Activated B cell treated with CpG ODN at 0.5 μM for 24 hours (primary cell): ENCODE measurements around the gene UBAP2L. TPM values are rescaled to one million over a fixed set of nuclear protein-coding genes. Genes with fewer than 3 reads are reported as not detected.

Experiments used
- ATAC-seq: fragments of 200-7000 bp; cut with Tn5 transposase; one replicate; pipeline ENCODE4 v1.10.0; 2021; ENCODE audit warnings: low read depth, mild to moderate bottlenecking, moderate library complexity
- CTCF ChIA-PET: fragments of 350-600 bp; sonication (Branson Sonifier 250); formaldehyde crosslinking; loops from one replicate; lab custom pipeline; 2021; ENCODE audit warnings: antibody characterized with exemption; lab: Charles Lee
- POLR2A ChIA-PET: fragments of 350-600 bp; sonication (Branson Sonifier 250); formaldehyde crosslinking; loops from one replicate; lab custom pipeline; 2021; ENCODE audit warnings: antibody characterized with exemption; lab: Charles Lee
- DNase-seq: peaks from one replicate; pipeline ENCODE4 v3.0.0; 2022
- H3K27ac Mint-ChIP-seq: one replicate; pipeline ENCODE4 v1.8.0; 2020; ENCODE audit warnings: mixed read lengths
- H3K27me3 Mint-ChIP-seq: one replicate; pipeline ENCODE4 v1.8.0; 2021; ENCODE audit warnings: mixed read lengths
- H3K36me3 Mint-ChIP-seq: one replicate; pipeline ENCODE4 v1.8.0; 2021; ENCODE audit warnings: low read depth, mixed read lengths
- H3K4me1 Mint-ChIP-seq: one replicate; pipeline ENCODE4 v1.8.0; 2021; ENCODE audit warnings: mixed read lengths
- H3K4me3 Mint-ChIP-seq: one replicate; pipeline ENCODE4 v1.8.0; 2020; ENCODE audit warnings: mild to moderate bottlenecking, mixed read lengths
- H3K9me3 Mint-ChIP-seq: one replicate; pipeline ENCODE4 v1.8.0; 2020; ENCODE audit warnings: mixed read lengths
- CTCF ChIP-seq: fragments of 200-600 bp; IDR thresholded peaks from one replicate; pipeline ENCODE4 v1.8.0; 2022; ENCODE audit warnings: antibody characterized with exemption, mild to moderate bottlenecking
- intact Hi-C: fragments of 100-400 bp; cut with micrococcal nuclease; formaldehyde crosslinking; loops from one replicate; pipeline ENCODE4 v1.15.1; 2024
- total RNA-seq: library from RNA; stranded (reverse); gene quantifications from 2 replicates; pipeline ENCODE4 v1.2.3, GENCODE V29; 2022

The UBAP2L gene, protein sequence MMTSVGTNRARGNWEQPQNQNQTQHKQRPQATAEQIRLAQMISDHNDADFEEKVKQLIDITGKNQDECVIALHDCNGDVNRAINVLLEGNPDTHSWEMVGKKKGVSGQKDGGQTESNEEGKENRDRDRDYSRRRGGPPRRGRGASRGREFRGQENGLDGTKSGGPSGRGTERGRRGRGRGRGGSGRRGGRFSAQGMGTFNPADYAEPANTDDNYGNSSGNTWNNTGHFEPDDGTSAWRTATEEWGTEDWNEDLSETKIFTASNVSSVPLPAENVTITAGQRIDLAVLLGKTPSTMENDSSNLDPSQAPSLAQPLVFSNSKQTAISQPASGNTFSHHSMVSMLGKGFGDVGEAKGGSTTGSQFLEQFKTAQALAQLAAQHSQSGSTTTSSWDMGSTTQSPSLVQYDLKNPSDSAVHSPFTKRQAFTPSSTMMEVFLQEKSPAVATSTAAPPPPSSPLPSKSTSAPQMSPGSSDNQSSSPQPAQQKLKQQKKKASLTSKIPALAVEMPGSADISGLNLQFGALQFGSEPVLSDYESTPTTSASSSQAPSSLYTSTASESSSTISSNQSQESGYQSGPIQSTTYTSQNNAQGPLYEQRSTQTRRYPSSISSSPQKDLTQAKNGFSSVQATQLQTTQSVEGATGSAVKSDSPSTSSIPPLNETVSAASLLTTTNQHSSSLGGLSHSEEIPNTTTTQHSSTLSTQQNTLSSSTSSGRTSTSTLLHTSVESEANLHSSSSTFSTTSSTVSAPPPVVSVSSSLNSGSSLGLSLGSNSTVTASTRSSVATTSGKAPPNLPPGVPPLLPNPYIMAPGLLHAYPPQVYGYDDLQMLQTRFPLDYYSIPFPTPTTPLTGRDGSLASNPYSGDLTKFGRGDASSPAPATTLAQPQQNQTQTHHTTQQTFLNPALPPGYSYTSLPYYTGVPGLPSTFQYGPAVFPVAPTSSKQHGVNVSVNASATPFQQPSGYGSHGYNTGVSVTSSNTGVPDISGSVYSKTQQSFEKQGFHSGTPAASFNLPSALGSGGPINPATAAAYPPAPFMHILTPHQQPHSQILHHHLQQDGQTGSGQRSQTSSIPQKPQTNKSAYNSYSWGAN
- total RNA-seq = 209 and 234 TPM in 2 replicates

- Mint-ChIP-seq H3K36me3 (peaks cover 58% of the 10 kb centered on the region), H3K4me1 (peaks cover 75% of the 10 kb centered on the region), H3K27ac (peak within 1 kb of the TSS; percentile 100), H3K4me3 (peak within 1 kb of the TSS; percentile 99), H3K27me3 (no peaks in the 10 kb centered on the region), H3K9me3 (no peaks in the 10 kb centered on the region)
- intact Hi-C loops = loop anchor here (1.0 to 2.0 kb wide), 7 partner anchors 37 to 430 kb away; partner anchors contain the start of genes DENND4B, HAX1 and UBE2Q1
- no peak for TF ChIP-seq CTCF
- DNase-seq (peak; percentile 98), ATAC-seq (peak; percentile 84)
- CTCF ChIA-PET = interaction anchor here (0.7 kb wide), 1 partner anchor 184 kb away, joined by 3 read pairs; no protein-coding TSS in a partner anchor
- POLR2A ChIA-PET = interaction anchor here (0.5 to 3.5 kb wide), 15 partner anchors 9 to 493 kb away, joined by 3 to 31 read pairs (median 7); partner anchors contain the start of genes HAX1, INTS3 and RPS27
Measured at GRCh38 chr1:154220071-154220969, at the start of gene UBAP2L. UBAP2L (plus strand) TSS chr1:154220955; CDS start chr1:154225124, 4,169 bp downstream.

DNA sequence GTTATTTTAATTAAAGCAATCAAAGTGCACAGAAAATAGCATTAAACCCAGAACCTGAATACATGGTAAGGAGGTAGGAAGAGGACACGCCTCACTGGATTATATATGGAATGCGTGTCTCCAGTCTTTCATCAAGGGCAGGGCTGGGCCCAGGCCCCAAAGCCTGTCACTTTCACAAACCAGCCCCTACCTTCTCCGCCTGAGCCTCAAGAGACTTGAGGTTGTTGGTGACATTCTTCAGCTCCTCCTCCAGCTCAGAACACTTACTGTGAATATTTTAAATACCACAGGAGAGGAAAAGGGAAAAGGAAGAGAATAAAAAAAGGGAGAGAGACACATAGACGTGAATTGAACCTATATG lies 49.6 kb upstream of the UBAP2L start:
- H3K9me3 Mint-ChIP-seq = no peaks in the 10 kb centered on the region
- no peak overlapping the region for H3K4me3 Mint-ChIP-seq
- H3K27me3 Mint-ChIP-seq = no peaks in the 10 kb centered on the region
- CTCF ChIA-PET = interaction anchor here (1.5 kb wide), 1 partner anchor 28 kb away, joined by 3 read pairs; no protein-coding TSS in a partner anchor
- H3K4me1 Mint-ChIP-seq = peaks cover 21% of the 10 kb centered on the region
- DNase-seq (no peak), ATAC-seq (no peak)
- H3K36me3 Mint-ChIP-seq = peaks cover 89% of the 10 kb centered on the region
- POLR2A ChIA-PET = interaction anchor here (0.7 to 1.9 kb wide), 3 partner anchors 9 to 386 kb away, joined by 3 to 6 read pairs (median 3); no protein-coding TSS in a partner anchor
- TF ChIP-seq CTCF = no peak
- H3K27ac Mint-ChIP-seq = no peak overlapping the region
- intact Hi-C loops = no loop called here

DNA sequence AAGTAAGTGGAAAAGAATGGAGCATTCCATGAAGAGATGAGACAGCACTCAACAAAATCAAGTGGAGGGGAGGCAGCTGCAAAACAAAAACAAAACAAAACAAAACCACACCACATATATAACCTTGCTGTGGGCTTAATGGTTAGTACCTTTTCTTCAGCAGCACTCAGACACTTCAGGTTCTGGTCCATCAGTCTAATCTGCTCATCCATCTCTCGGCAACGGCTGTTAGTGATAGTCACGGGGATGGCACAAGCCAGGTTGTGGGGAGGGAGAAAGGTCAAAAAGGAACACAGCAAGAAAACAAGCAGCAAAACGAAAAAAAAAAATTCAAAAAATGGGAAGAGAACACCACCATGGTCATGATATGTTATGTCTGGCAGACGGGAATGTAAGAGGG lies 48.9 kb upstream of the UBAP2L start:
- peaks cover 28% of the 10 kb centered on the region for H3K4me1 Mint-ChIP-seq
- TF ChIP-seq CTCF = no peak
- no peaks in the 10 kb centered on the region for H3K9me3 Mint-ChIP-seq
- no peak overlapping the region for H3K4me3 Mint-ChIP-seq
- ATAC-seq = no peak
- DNase-seq = no peak
- H3K27ac Mint-ChIP-seq = peak overlapping the region; percentile 24
- no peaks in the 10 kb centered on the region for H3K27me3 Mint-ChIP-seq
- peaks cover 85% of the 10 kb centered on the region for H3K36me3 Mint-ChIP-seq
- POLR2A ChIA-PET = no interaction called here
- intact Hi-C loops = no loop called here
- CTCF ChIA-PET = interaction anchor here (1.5 kb wide), 1 partner anchor 28 kb away, joined by 3 read pairs; no protein-coding TSS in a partner anchor

DNA sequence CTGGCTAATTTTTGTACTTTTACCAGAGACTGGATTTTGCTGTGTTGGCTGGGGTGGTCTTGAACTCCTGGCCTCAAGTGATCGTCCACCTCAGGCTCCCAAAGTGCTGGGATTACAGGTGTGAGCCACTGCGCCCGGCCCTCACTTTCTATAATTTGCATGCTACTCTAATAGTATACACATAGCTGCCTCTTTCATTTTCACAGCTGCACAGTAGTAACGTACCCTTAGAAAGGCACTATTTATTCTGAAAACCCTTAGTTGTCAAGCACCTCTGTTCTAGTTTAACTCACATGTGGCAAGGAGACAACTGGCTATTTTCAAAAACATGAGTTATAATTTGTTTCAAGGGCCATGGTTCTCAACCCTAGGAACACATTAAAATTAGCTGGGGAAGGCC lies 46.1 kb upstream of the UBAP2L start:
- ChIA-PET CTCF (no interaction called here), POLR2A (interaction anchor here (0.6 to 0.7 kb wide), 2 partner anchors 8 kb away, joined by 3 to 4 read pairs; no protein-coding TSS in a partner anchor)
- no peak overlapping the region for H3K4me3 Mint-ChIP-seq
- H3K27ac Mint-ChIP-seq = no peak overlapping the region
- ATAC-seq (no peak), DNase-seq (no peak)
- peaks cover 78% of the 10 kb centered on the region for H3K36me3 Mint-ChIP-seq
- intact Hi-C loops = no loop called here
- no peaks in the 10 kb centered on the region for H3K27me3 Mint-ChIP-seq
- H3K9me3 Mint-ChIP-seq = no peaks in the 10 kb centered on the region
- peaks cover 56% of the 10 kb centered on the region for H3K4me1 Mint-ChIP-seq
- no peak for TF ChIP-seq CTCF
